SKM-1 treated with dmso at 0.1 percent for 144 hours (cell line): ENCODE data around the gene LILRB5.
A peak's percentile ranks its signal among the peaks of the same experiment; 100 is the strongest.
"Not testable (repeated sequence)": the region's sequence is repeated elsewhere in the genome, so short reads cannot be mapped to it uniquely, and the experiment has no call there.

Experiments
- DNase-seq: peaks from one replicate; lab custom pipeline; 2025; ENCODE audit not compliant: unreplicated experiment; lab: John Stamatoyannopoulos, UW

The LILRB5 gene

GRCh38 chr19:54277111-54277615, 20.1 kb upstream of the LILRB5 start:
- DNase-seq: not testable (repeated sequence)

- DNase-seq: no peak
Measured at GRCh38 chr19:54275951-54276350, 18.9 kb upstream of the LILRB5 start.

DNA sequence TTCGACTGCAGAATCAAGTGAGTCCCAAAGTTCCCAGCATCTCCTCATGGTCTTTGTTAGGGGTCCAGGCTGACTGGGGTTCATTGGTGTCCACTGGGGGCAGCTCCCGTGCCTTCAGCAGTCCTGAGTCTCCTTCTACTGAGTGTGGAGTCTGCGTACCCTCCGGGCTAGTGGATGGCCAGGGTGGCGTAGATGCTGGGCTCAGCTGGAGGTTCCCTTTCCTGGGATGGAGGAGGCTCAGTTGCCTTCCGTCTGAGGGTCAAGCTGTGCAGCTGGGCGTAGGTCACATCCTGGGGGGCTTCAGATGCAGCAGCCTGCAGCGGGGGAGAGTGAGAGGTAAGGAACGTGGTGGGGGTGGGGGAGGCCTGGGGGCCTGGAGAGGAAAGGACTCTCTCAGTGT, 17.4 kb upstream of the LILRB5 start:
- not testable (repeated sequence) for DNase-seq

DNA sequence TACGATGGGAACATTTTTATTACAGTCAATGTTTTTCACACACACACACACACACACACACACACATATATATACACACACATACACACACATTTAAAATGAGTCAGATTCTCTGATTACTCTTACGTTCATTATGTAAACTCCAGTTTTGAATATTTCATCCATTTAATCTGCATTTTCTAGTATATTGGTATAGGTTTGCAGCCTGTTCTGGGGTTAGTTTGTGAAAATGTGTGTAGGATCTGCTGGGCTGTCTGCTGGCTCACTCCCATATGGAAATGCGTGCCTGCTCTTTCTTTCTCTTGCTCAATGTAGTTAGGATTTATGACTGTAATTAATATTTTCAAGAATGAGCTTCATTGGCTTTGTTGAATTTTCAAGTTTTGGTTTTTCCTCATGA, 16.7 kb upstream of the LILRB5 start:
- DNase-seq: no peak

DNA sequence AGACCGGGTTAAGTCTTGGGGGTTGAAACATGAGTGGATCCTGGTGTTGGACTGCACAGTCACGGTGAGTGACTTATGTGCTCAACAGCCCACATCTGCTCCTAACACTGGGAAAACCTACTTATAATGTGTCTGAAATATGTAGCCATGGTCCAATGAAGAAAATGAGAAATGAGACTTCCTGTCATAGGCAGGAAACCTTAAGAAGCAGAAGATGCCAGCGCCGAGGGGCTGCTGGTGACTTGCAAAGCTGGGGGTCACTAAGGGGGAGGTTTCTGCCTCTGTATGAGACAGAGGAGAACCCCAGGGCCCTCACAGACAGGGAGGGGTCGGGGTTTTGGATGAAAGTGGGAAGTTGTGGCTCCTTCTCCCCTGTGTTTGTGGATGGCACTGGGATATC, 15.1 kb upstream of the LILRB5 start:
- DNase-seq: not testable (repeated sequence)

- DNase-seq: not testable (repeated sequence)
Measured at GRCh38 chr19:54271587-54271986, 14.5 kb upstream of the LILRB5 start.

GRCh38 chr19:54271106-54271505, 14.0 kb upstream of the LILRB5 start:
- no peak for DNase-seq

DNA sequence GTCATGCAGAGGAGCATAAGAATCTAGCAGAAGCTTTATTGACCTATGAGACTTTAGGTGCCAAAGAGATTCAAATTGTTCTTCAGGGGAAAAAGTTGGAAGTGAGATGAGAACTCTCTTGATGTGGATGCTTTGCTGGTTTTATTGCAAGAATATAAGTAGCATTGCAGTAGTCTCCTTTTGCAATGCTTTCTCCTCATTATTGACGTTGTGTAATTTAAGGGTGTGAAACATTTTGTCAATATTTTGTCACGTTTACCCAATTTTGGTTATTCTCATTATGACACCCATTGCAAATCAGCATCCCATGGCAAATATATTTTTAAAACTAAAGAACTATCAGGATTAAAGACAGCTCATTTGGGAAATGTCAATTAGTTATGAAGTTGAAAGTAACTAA, 11.9 kb upstream of the LILRB5 start:
- no peak for DNase-seq

- peak; percentile 3 for DNase-seq
Measured at GRCh38 chr19:54266133-54266532, 9.1 kb upstream of the LILRB5 start.

- DNase-seq: no peak
Measured at GRCh38 chr19:54262470-54262869, 5.4 kb upstream of the LILRB5 start.

DNA sequence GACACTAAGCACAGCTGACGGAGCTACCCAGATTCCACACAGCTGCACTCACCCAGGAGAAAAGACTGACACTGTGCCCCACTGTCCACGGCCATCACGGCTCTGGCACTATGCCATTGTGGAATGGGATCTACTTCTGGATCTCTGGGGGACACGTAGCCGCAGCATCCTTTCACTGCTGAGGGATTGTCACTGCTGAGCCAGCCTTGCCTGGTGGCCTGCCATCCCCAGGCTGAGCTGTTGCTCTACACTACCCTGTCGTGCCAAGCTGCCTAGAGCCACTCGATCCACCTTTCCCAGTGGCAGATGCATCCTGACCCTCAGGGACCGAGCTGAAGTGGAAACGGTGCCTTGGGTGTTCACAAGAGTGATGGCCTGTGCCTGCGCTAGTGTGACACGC, 5.0 kb upstream of the LILRB5 start:
- DNase-seq: no peak

GRCh38 chr19:54256250-54257115, 590 bp downstream of the LILRB5 start:
- DNase-seq: no peak

GRCh38 chr19:54255105-54255775, 1.8 kb downstream of the LILRB5 start:
- DNase-seq: no peak

GRCh38 chr19:54254195-54254906, 2.7 kb downstream of the LILRB5 start:
- DNase-seq: no peak

GRCh38 chr19:54253331-54254194, 3.5 kb downstream of the LILRB5 start:
- no peak for DNase-seq

- no peak for DNase-seq
Measured at GRCh38 chr19:54252845-54253244, 4.2 kb downstream of the LILRB5 start.

GRCh38 chr19:54252243-54252642, 4.8 kb downstream of the LILRB5 start:
- DNase-seq: no peak

DNA sequence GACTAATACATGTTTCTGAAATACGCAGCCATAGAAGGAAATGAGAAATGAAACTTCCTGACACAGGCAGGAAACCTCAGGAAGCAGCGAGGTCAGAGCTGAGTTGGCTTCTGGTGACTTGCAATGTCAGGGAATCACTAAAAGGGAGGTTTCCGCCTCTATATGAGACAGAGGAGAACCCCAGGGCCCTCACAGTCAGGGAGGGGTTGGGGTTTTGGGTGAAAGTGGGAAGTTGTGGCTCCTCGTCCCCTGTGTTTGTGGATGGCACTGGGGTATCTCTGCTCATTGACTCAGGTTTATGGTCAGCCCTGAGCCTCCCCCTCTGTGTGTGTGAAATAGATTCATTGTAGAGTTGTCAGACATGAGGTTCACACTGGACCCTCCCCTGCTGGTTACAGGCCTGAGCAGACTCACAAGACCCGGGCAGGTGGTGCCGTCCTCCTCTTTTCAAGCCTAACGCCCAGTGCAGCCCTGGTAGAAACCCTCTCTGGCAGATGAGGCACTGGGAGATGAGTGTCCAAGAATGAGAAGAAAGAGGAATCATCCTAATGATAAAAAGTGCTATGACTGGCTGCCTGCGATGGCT, 9.0 kb downstream of the LILRB5 start:
- peak; percentile 23 for DNase-seq

- no peak for DNase-seq
Measured at GRCh38 chr19:54247106-54247930, 9.8 kb downstream of the LILRB5 start.
